Esophagus squamous epithelium (tissue), 5 donors: Measurements from ENCODE around the gene TCEA2. TPM values are rescaled to one million over a fixed set of nuclear protein-coding genes. Genes with fewer than 3 reads are reported as not detected.

ENCODE experiments used
- DNase-seq: peaks from one replicate; lab custom pipeline; 2025; lab: John Stamatoyannopoulos, UW
- H3K27ac ChIP-seq, 4 donors: fragments of 200-600 bp; sonication (generic); one replicate each; pipeline ENCODE4 v1.5.1; 2016 to 2019; ENCODE audit warnings: mild to moderate bottlenecking in 1 of 4
- H3K27me3 ChIP-seq, 4 donors: fragments of 200-600 bp; sonication (generic); 1 replicate in 3 of 4; 2 replicates in 1 of 4; pipeline versions ENCODE4 v1.5.1 to v1.6.0; 2017 to 2021; ENCODE audit warnings: antibody characterized with exemption in 1 of 4
- H3K36me3 ChIP-seq, 3 donors: fragments of 200-600 bp; sonication (generic); one replicate each; pipeline ENCODE4 v1.5.1; 2016 to 2019
- H3K4me1 ChIP-seq, 3 donors: fragments of 200-600 bp; sonication (generic); one replicate each; pipeline ENCODE4 v1.5.1; 2017 to 2019
- H3K4me3 ChIP-seq, 4 donors: fragments of 200-600 bp; sonication (generic); 1 replicate in 3 of 4; 2 replicates in 1 of 4; pipeline ENCODE4 v1.5.1; 2016 to 2019; ENCODE audit warnings: mild to moderate bottlenecking in 2 of 4, moderate library complexity in 1 of 4
- H3K9me3 ChIP-seq, 3 donors: fragments of 200-600 bp; sonication (generic); one replicate each; pipeline ENCODE4 v1.5.1; 2016 to 2019
- CTCF ChIP-seq, 6 experiments: fragments of 450-650 bp in 4 of 6; fragments of 200-600 bp in 2 of 6; sonication (generic) in 2 of 6; IDR thresholded peaks; one replicate each; pipeline ENCODE4 v1.5.1; 2016 to 2019; ENCODE audit warnings: antibody characterized with exemption in 6 of 6, mild to moderate bottlenecking in 4 of 6, moderate library complexity in 4 of 6
- POLR2A ChIP-seq, 4 donors: fragments of 450-650 bp; IDR thresholded peaks; one replicate each; pipeline ENCODE4 v1.6.1; 2017; ENCODE audit warnings: antibody characterized with exemption in 4 of 4, mild to moderate bottlenecking in 4 of 4, moderate library complexity in 3 of 4
- WGBS, 2 donors: methylation state at CpG; one replicate each; pipeline ENCODE4 v1.1.5; 2018; 5-methylcytosine and 5-hydroxymethylcytosine counted together
- intact Hi-C: fragments of 100-400 bp; cut with DNase I; formaldehyde crosslinking; loops from one replicate; pipeline ENCODE4 v1.15.0; 2022
- total RNA-seq, 4 donors: library from RNA; depleted of rRNA; stranded (reverse); fragments of >200 nt; gene quantifications; one replicate each; pipeline ENCODE4 v1.1.0, GENCODE V29; 2016
- donor health status: DM: yes; HTN: yes; CAD: no.

TCEA2 gene
- total RNA-seq, 4 donors from 2014 or later = 1.8 to 25.2 (median 8.9) TPM

- 23 to 52% methylated on average over 15 to 18 of the region's 33 CpGs for WGBS, 2 donors
- TF ChIP-seq POLR2A (IDR thresholded peaks at IDR 0.05) = no peak
- peak; percentile 74 to 89 (median 81) for TF ChIP-seq CTCF (IDR thresholded peaks at IDR 0.05)
- peaks cover 0 to 44% (median 2%) of the 10 kb centered on the region in 4 donors for H3K27me3 ChIP-seq
- H3K4me3 ChIP-seq = peak overlapping the region in 2 of 4 donors; percentile 26 to 49
- peak overlapping the region; percentile 28 to 83 (median 60) for H3K27ac ChIP-seq
- no peaks in the 10 kb centered on the region for H3K9me3 ChIP-seq
- H3K4me1 ChIP-seq = peaks cover 35 to 63% (median 48%) of the 10 kb centered on the region in 3 donors
- H3K36me3 ChIP-seq = no peaks in the 10 kb centered on the region
- intact Hi-C loops = no loop called here
- DNase-seq = no peak
Measured at GRCh38 chr20:64057628-64058498, 5.1 kb upstream of the TCEA2 start.

DNA sequence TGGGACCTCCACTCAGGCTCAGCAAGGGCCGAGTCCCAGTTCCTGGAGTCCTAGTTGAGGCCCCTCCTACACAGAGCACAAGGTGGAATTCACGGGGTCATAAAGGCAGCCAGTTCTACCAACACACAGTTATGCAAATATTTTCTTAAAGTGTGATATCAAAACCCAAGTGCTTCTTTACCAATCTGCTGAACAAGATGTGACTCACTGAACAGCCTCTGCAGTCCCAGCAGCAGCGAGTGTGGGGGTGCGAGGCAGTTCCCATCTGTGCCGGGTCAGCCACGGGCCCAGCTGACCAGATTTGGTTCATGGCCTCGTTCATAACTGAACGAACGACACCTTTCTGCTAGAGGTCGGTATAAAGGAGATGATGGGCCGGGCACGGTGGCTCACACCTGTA is 4.5 kb upstream of the TCEA2 start:
- Histone ChIP-seq H3K36me3 (no peaks in the 10 kb centered on the region), H3K9me3 (no peaks in the 10 kb centered on the region), H3K27ac (no peak overlapping the region), H3K4me3 (no peak overlapping the region), H3K4me1 (peaks cover 32 to 62% (median 41%) of the 10 kb centered on the region in 3 donors), H3K27me3 (peaks cover 0 to 37% (median 2%) of the 10 kb centered on the region in 4 donors)
- intact Hi-C loops = no loop called here
- no peak for DNase-seq
- 35 to 77% methylated on average over 2 to 12 of the region's 12 CpGs for WGBS, 2 donors
- TF ChIP-seq POLR2A (IDR thresholded peaks at IDR 0.05) (no peak), CTCF (IDR thresholded peaks at IDR 0.05) (no peak)

DNA sequence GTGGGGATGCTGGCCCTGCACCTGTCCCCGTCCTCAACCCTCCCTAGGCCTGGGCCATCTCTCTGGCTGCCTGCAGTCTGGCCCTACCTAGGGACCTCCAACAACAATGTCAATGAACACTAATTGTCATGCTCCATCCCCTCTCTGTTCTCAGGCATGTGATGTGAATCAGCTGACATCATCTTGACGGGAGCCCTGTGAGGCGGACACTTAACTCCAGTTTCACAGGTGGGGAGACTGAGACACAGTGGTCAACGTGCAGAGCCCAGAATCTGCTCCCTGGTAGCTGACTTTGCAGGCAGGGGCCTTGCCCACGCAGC is 762 bp upstream of the TCEA2 start:
- intact Hi-C loops = no loop called here
- WGBS, 2 donors = 70% methylated on average over 2 of the region's 5 CpGs; no CpG with 5 or more reads in 1 of the 2 donors
- Histone ChIP-seq H3K4me3 (peak overlapping the region; percentile 68 to 93 (median 82)), H3K36me3 (no peaks in the 10 kb centered on the region), H3K4me1 (peaks cover 30 to 60% (median 32%) of the 10 kb centered on the region in 3 donors), H3K9me3 (no peaks in the 10 kb centered on the region), H3K27me3 (peaks cover 0 to 3% (median 0%) of the 10 kb centered on the region in 4 donors), H3K27ac (peak overlapping the region; percentile 80 to 92 (median 86))
- no peak for DNase-seq
- TF ChIP-seq POLR2A (IDR thresholded peaks at IDR 0.05) = no peak
- no peak for TF ChIP-seq CTCF (IDR thresholded peaks at IDR 0.05)

GRCh38 chr20:64063389-64064144 is 569 bp downstream of the TCEA2 start:
- H3K4me1 ChIP-seq = peaks cover 26 to 50% (median 31%) of the 10 kb centered on the region in 3 donors
- peak overlapping the region; percentile 68 to 93 (median 82) for H3K4me3 ChIP-seq
- H3K27ac ChIP-seq = peak overlapping the region; percentile 80 to 92 (median 86)
- intact Hi-C loops = no loop called here
- 3% methylated on average over 24 to 29 of the region's 51 CpGs for WGBS, 2 donors
- H3K36me3 ChIP-seq = no peaks in the 10 kb centered on the region
- no peak for TF ChIP-seq CTCF (IDR thresholded peaks at IDR 0.05)
- no peak for TF ChIP-seq POLR2A (IDR thresholded peaks at IDR 0.05)
- no peaks in the 10 kb centered on the region for H3K27me3 ChIP-seq
- no peaks in the 10 kb centered on the region for H3K9me3 ChIP-seq
- no peak for DNase-seq
